Measurements from ENCODE around the gene UBXN10. TPM values are rescaled to one million over a fixed set of nuclear protein-coding genes. Genes with fewer than 3 reads are reported as not detected.

Gene UBXN10
- total RNA-seq (1 to 10 TPM in 8 of 9 donors, under 1 TPM in 1; 0.84 to 2.6 (median 1.8) TPM), polyA plus RNA-seq (1 to 10 TPM in 1 of 3 donors, under 1 TPM in 2; 0.64 to 1.7 (median 0.91) TPM)
- long read RNA-seq, donor 1: 0 reads
- long read RNA-seq, donor 2, full-length matches to known transcripts: 1 of 1 reads
- long read RNA-seq, donor 2, partial matches to known transcripts: 0 of 1 reads
- long read RNA-seq, donor 2, other reads (novel, unspliced or antisense): 0 of 1 reads
- long read RNA-seq, donor 3, full-length matches to known transcripts: 2 of 2 reads
- long read RNA-seq, donor 3, partial matches to known transcripts: 0 of 2 reads
- long read RNA-seq, donor 3, other reads (novel, unspliced or antisense): 0 of 2 reads
- long read RNA-seq, donor 4, full-length matches to known transcripts: 1 of 1 reads
- long read RNA-seq, donor 4, partial matches to known transcripts: 0 of 1 reads
- long read RNA-seq, donor 4, other reads (novel, unspliced or antisense): 0 of 1 reads
- long read RNA-seq, donor 5, full-length matches to known transcripts: 2 of 2 reads
- long read RNA-seq, donor 5, partial matches to known transcripts: 0 of 2 reads
- long read RNA-seq, donor 5, other reads (novel, unspliced or antisense): 0 of 2 reads
- long read RNA-seq, donor 6, full-length matches to known transcripts: 1 of 1 reads
- long read RNA-seq, donor 6, partial matches to known transcripts: 0 of 1 reads
- long read RNA-seq, donor 6, other reads (novel, unspliced or antisense): 0 of 1 reads
- long read RNA-seq, donor 7: 0 reads
- long read RNA-seq, donor 8, full-length matches to known transcripts: 1 of 1 reads
- long read RNA-seq, donor 8, partial matches to known transcripts: 0 of 1 reads
- long read RNA-seq, donor 8, other reads (novel, unspliced or antisense): 0 of 1 reads
- long read RNA-seq, donor 9, full-length matches to known transcripts: 1 of 1 reads
- long read RNA-seq, donor 9, partial matches to known transcripts: 0 of 1 reads
- long read RNA-seq, donor 9, other reads (novel, unspliced or antisense): 0 of 1 reads
- long read RNA-seq, donor 10: 0 reads

- no peaks in the 10 kb centered on the region for H3K36me3 ChIP-seq (replicated peaks in 1 of 2)
- WGBS, 4 donors: 5 to 17% (median 10%) methylated on average over 25 to 52 of the region's 52 CpGs
- H3K9me3 ChIP-seq (replicated peaks in 1 of 3): no peaks in the 10 kb centered on the region
- H3K27me3 ChIP-seq: no peaks in the 10 kb centered on the region
- intact Hi-C loops (cut with DNase I): no loop called here
- peak; percentile 56 to 78 (median 66) for DNase-seq
- H3K4me1 ChIP-seq (replicated peaks in 1 of 2): peaks cover 4 to 21% of the 10 kb centered on the region in 2 donors
- H3K4me3 ChIP-seq: peak within 1 kb of the TSS in 2 of 4 donors; percentile 18 to 58
- TF ChIP-seq POLR2A (IDR thresholded peaks at IDR 0.05): no peak
- TF ChIP-seq CTCF (IDR thresholded peaks at IDR 0.05): no peak
- peak within 1 kb of the TSS in 1 of 5 donors; percentile 66 for H3K27ac ChIP-seq
These were observed at the start of gene UBXN10, which contains the start of gene PLA2G2C for GRCh38 chr1:20185834-20186782. TSS of gene UBXN10 (plus strand) at chr1:20186096. CDS start at chr1:20190562, 4,466 bp downstream. TSS of gene PLA2G2C (minus strand) at chr1:20186518. CDS start at chr1:20177363, 9,155 bp downstream.

- intact Hi-C loops (cut with DNase I): no loop called here
- no peak for DNase-seq
- Histone ChIP-seq H3K9me3 (replicated peaks in 1 of 3) (no peaks in the 10 kb centered on the region), H3K4me3 (no peak overlapping the region), H3K36me3 (replicated peaks in 1 of 2) (no peaks in the 10 kb centered on the region), H3K27ac (no peak overlapping the region), H3K27me3 (no peaks in the 10 kb centered on the region), H3K4me1 (replicated peaks in 1 of 2) (no peaks in the 10 kb centered on the region)
- TF ChIP-seq CTCF (IDR thresholded peaks at IDR 0.05) (no peak), POLR2A (IDR thresholded peaks at IDR 0.05) (no peak)
- WGBS, 4 donors: 92 to 97% (median 94%) methylated on average over 3 of the region's 3 CpGs
These were observed 49.6 kb upstream of the UBXN10 start for GRCh38 chr1:20136249-20136648.

DNA sequence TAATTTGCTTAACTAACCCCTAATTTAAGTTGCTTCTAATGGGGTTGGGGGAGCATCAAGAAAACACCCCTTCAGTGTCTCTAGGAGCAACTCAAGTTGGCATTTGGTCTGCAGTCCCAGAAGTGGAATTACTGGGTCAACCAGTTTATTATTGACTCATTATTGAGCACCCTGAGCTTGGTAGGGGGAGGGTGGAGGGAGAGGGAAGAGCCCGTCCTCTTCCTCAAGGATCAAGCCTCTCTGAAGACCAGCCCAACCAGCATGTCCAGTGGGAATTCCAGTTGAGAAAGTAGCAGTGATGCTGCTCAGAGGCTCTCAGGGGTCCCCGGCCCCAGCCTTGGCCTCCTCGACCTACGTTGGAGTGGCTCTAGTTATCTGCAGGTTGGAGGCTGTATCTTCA, 48.8 kb upstream of the UBXN10 start:
- no peaks in the 10 kb centered on the region for H3K36me3 ChIP-seq (replicated peaks in 1 of 2)
- DNase-seq: no peak
- H3K27ac ChIP-seq: no peak overlapping the region
- no peaks in the 10 kb centered on the region for H3K27me3 ChIP-seq
- WGBS, 4 donors: 86 to 99% (median 88%) methylated on average over 3 to 4 of the region's 4 CpGs
- H3K9me3 ChIP-seq (replicated peaks in 1 of 3): no peaks in the 10 kb centered on the region
- TF ChIP-seq POLR2A (IDR thresholded peaks at IDR 0.05) (no peak), CTCF (IDR thresholded peaks at IDR 0.05) (no peak)
- intact Hi-C loops (cut with DNase I): no loop called here
- no peaks in the 10 kb centered on the region for H3K4me1 ChIP-seq (replicated peaks in 1 of 2)
- H3K4me3 ChIP-seq: no peak overlapping the region
